Activated CD8-positive, alpha-beta memory T cell treated with anti-CD3 and anti-CD28 coated beads for 1 hour (primary cell): ENCODE results near the gene TRIM62.
"Not testable (repeated sequence)": the region's sequence is repeated elsewhere in the genome, so short reads cannot be mapped to it uniquely, and the experiment has no call there.

Source experiments
- DNase-seq, 2 donors: peaks; one replicate each; pipeline ENCODE4 v3.0.0-alpha.2; 2020; ENCODE audit warnings: low read depth in 1 of 2; ENCODE audit errors: extremely low read depth in 1 of 2

The TRIM62 gene

DNA sequence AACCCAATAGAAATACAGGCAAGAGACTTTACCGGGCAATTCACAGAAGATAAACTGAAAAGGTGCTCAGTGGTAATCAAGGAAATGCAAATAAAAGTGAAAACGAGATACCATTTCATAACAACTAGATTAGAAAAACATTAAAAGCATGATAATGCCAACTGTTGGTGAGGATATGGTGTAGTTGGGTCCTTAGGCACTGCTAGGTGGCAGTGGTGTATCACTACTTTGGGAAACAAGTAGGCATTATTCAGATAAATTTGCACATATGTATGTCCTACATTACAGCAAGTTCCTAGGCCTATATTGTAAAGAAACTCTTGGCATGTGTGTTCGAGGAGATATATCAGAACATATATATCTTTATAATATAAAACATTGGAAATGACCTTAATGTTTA lies 69.9 kb downstream of the TRIM62 start:
- DNase-seq: no peak

GRCh38 chr1:33110477-33110876 lies 71.4 kb downstream of the TRIM62 start:
- no peak for DNase-seq

- DNase-seq: not testable (repeated sequence)
Measured at GRCh38 chr1:33100119-33100415, 81.8 kb downstream of the TRIM62 start.

DNA sequence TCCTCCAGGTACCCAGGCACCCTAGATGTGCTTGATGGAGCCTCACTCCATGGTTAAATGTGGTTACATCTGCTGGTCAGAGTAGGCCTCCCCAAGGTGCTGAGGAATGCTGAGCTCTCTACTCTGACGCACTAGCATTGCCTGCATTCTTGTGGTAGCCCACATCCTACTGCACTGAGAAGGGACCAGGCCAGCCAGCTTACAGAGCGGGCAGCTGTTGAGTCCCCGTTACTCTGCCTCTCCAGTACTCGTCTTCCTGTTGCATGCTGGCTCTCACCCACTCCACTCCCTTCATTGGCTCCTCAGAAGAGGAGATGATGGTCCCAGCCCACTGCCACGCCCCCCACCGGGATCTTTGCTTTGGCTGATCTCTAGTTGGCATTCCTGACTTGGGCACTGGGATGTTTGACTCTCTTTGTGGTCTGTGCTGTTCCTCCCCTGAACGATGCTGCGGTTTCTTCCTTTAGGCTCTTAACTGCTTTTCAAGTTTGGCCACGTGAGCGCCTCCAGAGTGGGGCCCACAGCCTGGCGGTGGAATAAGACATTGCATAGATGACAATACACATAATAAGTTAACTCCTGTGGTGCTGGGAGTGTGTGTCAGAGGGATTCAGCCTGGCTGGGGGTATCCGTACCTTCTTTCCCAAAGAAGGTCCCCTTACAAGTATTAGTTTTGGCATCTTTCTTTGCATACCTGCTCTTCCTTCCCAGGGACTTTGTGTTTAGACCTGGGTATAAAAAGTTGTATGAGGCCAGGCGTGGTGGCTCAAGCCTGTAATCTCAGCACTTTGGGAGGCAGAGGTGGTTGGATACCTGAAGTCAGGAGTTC lies 82.3 kb downstream of the TRIM62 start:
- peak; percentile 39 to 40 for DNase-seq

DNA sequence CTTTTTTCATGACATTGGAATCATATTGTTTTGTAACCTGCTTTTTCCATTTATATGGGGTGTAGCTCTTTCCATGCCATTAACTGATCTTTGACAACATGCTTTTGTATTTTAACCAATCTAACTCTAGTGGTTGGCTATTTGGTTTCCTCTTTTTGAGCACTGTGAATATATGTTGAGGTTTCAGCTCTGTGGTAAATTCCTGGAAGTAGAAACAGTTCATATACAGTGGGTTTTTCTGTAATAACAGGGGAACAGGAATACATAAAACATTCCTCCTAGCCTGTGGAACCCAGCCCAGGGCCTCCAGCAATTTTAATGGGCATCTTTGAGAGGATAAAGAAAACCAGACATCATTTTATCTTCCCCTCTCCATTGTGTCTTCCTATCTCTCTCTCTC lies 83.5 kb downstream of the TRIM62 start:
- DNase-seq: no peak

DNA sequence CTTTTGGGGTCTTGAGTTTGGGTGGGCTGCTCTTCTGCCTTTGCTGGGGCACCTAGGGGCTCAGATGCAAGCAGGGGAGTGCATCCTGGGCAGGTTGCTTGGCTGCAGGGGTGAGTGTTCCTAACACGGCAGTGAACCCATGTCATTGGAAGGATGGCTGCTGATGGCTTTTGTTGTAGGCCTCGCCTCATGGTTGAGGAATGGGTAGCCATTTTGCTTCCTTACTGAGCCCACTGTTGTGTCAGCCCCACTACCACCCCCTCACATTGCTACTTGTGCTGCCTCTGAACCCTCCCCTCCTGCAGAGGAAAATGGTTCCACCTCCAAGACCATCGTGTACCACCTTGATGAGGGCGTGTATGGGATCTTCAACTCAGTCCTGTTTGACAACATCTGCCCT lies 84.1 kb downstream of the TRIM62 start:
- DNase-seq: no peak

- DNase-seq: no peak
Measured at GRCh38 chr1:33097137-33097611, 84.7 kb downstream of the TRIM62 start.

DNA sequence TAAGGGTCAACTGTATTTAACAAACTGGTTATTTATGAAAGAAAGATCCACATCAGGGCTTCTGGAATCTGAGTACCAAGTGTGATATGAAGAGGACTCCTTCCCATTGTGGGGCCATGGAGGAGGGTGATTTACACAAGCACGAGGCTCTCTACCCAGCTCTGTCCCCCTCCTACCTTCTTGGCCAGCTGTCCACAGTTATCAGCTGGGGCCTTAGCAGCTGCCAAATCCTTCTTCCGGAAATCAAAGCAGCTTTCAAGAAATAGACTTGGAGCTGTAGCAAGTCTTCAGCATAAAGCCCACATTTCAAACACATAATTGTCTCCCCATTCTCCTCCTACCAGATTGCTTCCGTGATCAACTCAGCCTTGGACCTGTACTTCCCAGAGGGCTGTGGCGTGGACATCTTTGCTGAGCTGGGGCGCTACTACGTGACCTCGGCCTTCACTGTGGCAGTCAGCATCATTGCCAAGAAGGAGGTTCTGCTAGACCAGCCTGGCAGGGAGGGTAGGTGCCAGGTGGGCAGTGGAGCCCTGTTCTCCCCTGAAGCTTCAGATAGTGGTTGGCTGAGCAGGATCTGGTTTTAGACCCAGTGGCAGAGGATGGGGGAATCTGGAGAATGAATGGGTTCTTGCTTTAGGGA lies 85.4 kb downstream of the TRIM62 start:
- DNase-seq: no peak
